HepG2 (cell line): Measurements from ENCODE around the gene TAF13. TPM values are rescaled to one million over a fixed set of nuclear protein-coding genes. Genes with fewer than 3 reads are reported as not detected.

Experiments
- DMAP1 ChIP-seq: IDR thresholded peaks from 2 replicates; pipeline ENCODE4 v1.6.1; 2016
- ETV6 ChIP-seq: sonication (generic); formaldehyde crosslinking; conservative IDR thresholded peaks from 2 replicates; pipeline ENCODE4 v1.4.0; 2020; ENCODE audit warnings: missing genetic modification reagents
- FOXM1 ChIP-seq: sonication (generic); formaldehyde crosslinking; IDR thresholded peaks from 2 replicates; pipeline ENCODE4 v1.5.0; 2020; ENCODE audit warnings: missing genetic modification reagents
- HNRNPK ChIP-seq: fragments of 200-400 bp; formaldehyde crosslinking; IDR thresholded peaks from 2 replicates; pipeline ENCODE4 v1.6.1; 2018; ENCODE audit warnings: low read length, low read depth, moderate library complexity, mild to moderate bottlenecking; ENCODE audit not compliant: poor library complexity, severe bottlenecking
- MEIS1 ChIP-seq: sonication (generic); formaldehyde crosslinking; IDR thresholded peaks from 2 replicates; pipeline ENCODE4 v1.9.0; 2021; ENCODE audit warnings: mild to moderate bottlenecking, missing genetic modification reagents, moderate library complexity, borderline replicate concordance
- PCBP1 ChIP-seq: fragments of 200-400 bp; formaldehyde crosslinking; IDR thresholded peaks from 2 replicates; pipeline ENCODE4 v1.6.1; 2017; ENCODE audit warnings: mild to moderate bottlenecking, low read depth, low read length, borderline replicate concordance
- PRDM10 ChIP-seq: sonication (generic); formaldehyde crosslinking; IDR thresholded peaks from 2 replicates; pipeline ENCODE4 v1.4.0; 2020; ENCODE audit warnings: low read depth, missing genetic modification reagents
- PREB ChIP-seq: sonication (generic); formaldehyde crosslinking; IDR thresholded peaks from 2 replicates; pipeline ENCODE4 v1.4.0; 2020; ENCODE audit warnings: missing genetic modification reagents
- PRPF4 ChIP-seq: fragments of 200-400 bp; formaldehyde crosslinking; IDR thresholded peaks from 2 replicates; pipeline ENCODE4 v1.6.1; 2016; ENCODE audit warnings: low read length, low read depth; ENCODE audit not compliant: poor library complexity, severe bottlenecking
- SALL2 ChIP-seq: sonication (generic); formaldehyde crosslinking; IDR thresholded peaks from 2 replicates; pipeline ENCODE4 v1.8.1; 2023; ENCODE audit warnings: mild to moderate bottlenecking, missing genetic modification reagents, inconsistent platforms
- SIX1 ChIP-seq: sonication (generic); formaldehyde crosslinking; IDR thresholded peaks from 2 replicates; pipeline ENCODE4 v1.4.0; 2020; ENCODE audit warnings: missing genetic modification reagents, borderline replicate concordance
- SMARCC2 ChIP-seq: fragments of 450-650 bp; IDR thresholded peaks from 2 replicates; pipeline ENCODE4 v1.6.1; 2017; ENCODE audit warnings: antibody characterized with exemption, mild to moderate bottlenecking
- STAT5B ChIP-seq: sonication (generic); formaldehyde crosslinking; IDR thresholded peaks from 2 replicates; pipeline ENCODE4 v1.4.0; 2020; ENCODE audit warnings: missing genetic modification reagents
- TAF1 ChIP-seq: sonication (generic); formaldehyde crosslinking; IDR thresholded peaks from 2 replicates; pipeline ENCODE4 v1.4.0; 2020; ENCODE audit warnings: missing genetic modification reagents
- TGIF2 ChIP-seq: IDR thresholded peaks from 2 replicates; pipeline ENCODE4 v1.6.1; 2016; ENCODE audit warnings: control low read depth, missing compliant biosample characterization
- USF2 ChIP-seq, 2 experiments: sonication (generic) in 1 of 2; formaldehyde crosslinking in 1 of 2; IDR thresholded peaks; 2 replicates each; pipeline versions ENCODE4 v1.5.1 to v1.6.1; 2011 to 2020; ENCODE audit warnings: borderline replicate concordance in 1 of 2, low read depth in 1 of 2, low read length in 1 of 2, mild to moderate bottlenecking in 1 of 2, missing genetic modification reagents in 1 of 2, moderate library complexity in 1 of 2
- YEATS4 ChIP-seq: sonication (generic); formaldehyde crosslinking; IDR thresholded peaks from 2 replicates; pipeline ENCODE4 v1.4.0; 2020; ENCODE audit warnings: missing genetic modification reagents, borderline replicate concordance
- ZBTB21 ChIP-seq: sonication (generic); formaldehyde crosslinking; IDR thresholded peaks from 2 replicates; pipeline ENCODE4 v1.4.0; 2020; ENCODE audit warnings: missing genetic modification reagents
- ZFX ChIP-seq: sonication (generic); formaldehyde crosslinking; IDR thresholded peaks from 2 replicates; pipeline ENCODE4 v1.4.0; 2020; ENCODE audit warnings: mild to moderate bottlenecking, low read depth, missing genetic modification reagents, moderate library complexity
- ZFY ChIP-seq: sonication (generic); formaldehyde crosslinking; IDR thresholded peaks from 2 replicates; pipeline ENCODE4 v1.4.0; 2020; ENCODE audit warnings: missing genetic modification reagents
- ZNF10 ChIP-seq: sonication (generic); formaldehyde crosslinking; IDR thresholded peaks from 2 replicates; pipeline ENCODE4 v1.4.0; 2020; ENCODE audit warnings: mild to moderate bottlenecking, low read depth, missing genetic modification reagents, borderline replicate concordance
- ZNF720 ChIP-seq: sonication (generic); formaldehyde crosslinking; IDR thresholded peaks from 2 replicates; pipeline ENCODE4 v1.4.0; 2020; ENCODE audit warnings: missing genetic modification reagents
- polyA plus RNA-seq, 8 experiments: library from polyadenylated mRNA; depleted of rRNA in 3 of 8; stranded (reverse) in 7 of 8; unstranded in 1 of 8; fragments of >200 nt; fragmentation: Illumina TruSeq in 4 of 8; extraction: Trizol in 4 of 8; gene quantifications; 2 replicates each; pipeline versions ENCODE4 v1.2.1 to v1.2.3, GENCODE V29; 2011 to 2016; ENCODE audit warnings: low read depth in 4 of 8, missing spikeins in 1 of 8, mixed read lengths in 1 of 8; ENCODE audit not compliant: insufficient read depth in 1 of 8
- total RNA-seq, 5 experiments: library from RNA; depleted of rRNA; stranded (reverse); fragments of >200 nt; fragmentation: Illumina TruSeq; extraction: Trizol; gene quantifications; 2 replicates each; pipeline ENCODE4 v1.2.3, GENCODE V29; 2016; ENCODE audit warnings: low read depth in 1 of 5

The TAF13 gene
- total and polyA plus RNA-seq, 2 of the 13 experiments (the other 11 are each of a cell fraction or from before 2014, with no cell fraction given) = 11.5 to 36.3 TPM

- no peak for TF ChIP-seq HNRNPK
- 0 out of 2 replicates have a peak, but pooled peaks have one; percentile 10 for TF ChIP-seq MEIS1 (CRISPR knock-in tag)
- TF ChIP-seq ZBTB21 = no peak
- TF ChIP-seq ETV6 (CRISPR knock-in tag) = no peak
- TF ChIP-seq FOXM1 (CRISPR knock-in tag) = no peak
- TF ChIP-seq SMARCC2 = no peak
- peak; percentile 43 for TF ChIP-seq PRPF4
- TF ChIP-seq SIX1 (CRISPR knock-in tag) = peak; percentile 17; the same call in 1 of the 2 replicates
- peak; percentile 36; the same call in 1 of the 2 replicates for TF ChIP-seq YEATS4 (CRISPR knock-in tag)
- TF ChIP-seq PRDM10 (CRISPR knock-in tag) = no peak
- no peak for TF ChIP-seq PCBP1
- TF ChIP-seq PREB (CRISPR knock-in tag) = no peak
- TF ChIP-seq ZNF720 (CRISPR knock-in tag) = no peak
- peak; percentile 80 for TF ChIP-seq ZFY (CRISPR knock-in tag)
- TF ChIP-seq DMAP1 (CRISPR knock-in tag) = peak; percentile 60
- no peak; the same call in 1 of the 2 replicates for TF ChIP-seq TAF1
- TF ChIP-seq ZFX (CRISPR knock-in tag) = peak; percentile 89
- TF ChIP-seq ZNF10 = no peak
- TF ChIP-seq TGIF2 = no peak; the same call in 1 of the 2 replicates
- no peak for TF ChIP-seq USF2 (IDR thresholded peaks at IDR 0.05; ENCODE audit: low read depth, low read length)
- peak; percentile 27; the same call in 1 of the 2 replicates for TF ChIP-seq USF2 (CRISPR knock-in tag; IDR thresholded peaks at IDR 0.05; ENCODE audit: borderline replicate concordance)
- no peak; the same call in 1 of the 2 replicates for TF ChIP-seq SALL2 (CRISPR knock-in tag)
- no peak for TF ChIP-seq STAT5B
Measured at GRCh38 chr1:109089242-109090015, 13.6 kb upstream of the TAF13 start (continued).
